Stromal cell of bone marrow (primary cell): Measurements from ENCODE around the gene DDB1.

Source experiments
- DNase-seq: peaks from one replicate; pipeline ENCODE4 v3.0.0-alpha.2; 2012; ENCODE audit warnings: low read depth

The DDB1 gene

DNA sequence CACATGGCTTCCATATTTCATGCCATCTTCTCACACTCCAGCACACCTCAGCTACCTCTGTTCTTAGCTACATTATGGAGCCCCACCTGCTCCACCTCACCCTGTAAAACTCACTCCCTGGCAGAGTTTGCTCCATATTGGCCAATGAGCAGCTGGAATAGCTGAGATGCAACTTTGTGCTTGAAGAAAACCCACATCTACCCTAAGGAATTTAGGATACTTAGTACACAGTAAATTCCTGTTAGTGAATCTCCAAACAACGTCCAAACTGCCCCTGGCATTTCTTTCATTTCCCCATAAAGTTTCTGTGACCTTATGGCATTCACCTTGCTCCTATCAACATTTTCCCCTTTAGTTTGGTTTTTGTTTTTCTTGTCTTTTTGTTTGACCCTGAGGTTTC, 35.6 kb downstream of the DDB1 start:
- no peak for DNase-seq

DNA sequence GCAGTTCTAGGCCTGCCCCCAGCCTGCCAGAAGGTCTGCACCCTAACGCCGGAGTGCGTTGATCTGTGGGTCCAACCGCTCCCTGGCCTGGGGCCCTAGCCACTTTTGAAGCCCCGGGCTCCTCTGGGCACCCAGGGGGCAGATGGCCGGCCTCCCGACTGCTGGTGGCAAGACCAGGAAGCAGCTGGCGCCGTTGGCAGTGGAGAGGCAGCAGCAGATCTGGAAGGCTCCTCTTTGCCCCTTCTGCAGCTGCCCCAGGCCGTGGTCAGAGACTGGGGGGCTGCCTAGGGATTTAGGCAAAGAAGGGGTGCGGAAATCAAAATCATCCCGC, 37.3 kb downstream of the DDB1 start:
- DNase-seq = no peak

- DNase-seq = no peak
Measured at GRCh38 chr11:61294717-61295595, 37.9 kb downstream of the DDB1 start, which contains the start of gene VWCE. Gene VWCE, minus strand, starts transcription at chr11:61295316. Its CDS starts 279 bp downstream, at chr11:61295037.

DNA sequence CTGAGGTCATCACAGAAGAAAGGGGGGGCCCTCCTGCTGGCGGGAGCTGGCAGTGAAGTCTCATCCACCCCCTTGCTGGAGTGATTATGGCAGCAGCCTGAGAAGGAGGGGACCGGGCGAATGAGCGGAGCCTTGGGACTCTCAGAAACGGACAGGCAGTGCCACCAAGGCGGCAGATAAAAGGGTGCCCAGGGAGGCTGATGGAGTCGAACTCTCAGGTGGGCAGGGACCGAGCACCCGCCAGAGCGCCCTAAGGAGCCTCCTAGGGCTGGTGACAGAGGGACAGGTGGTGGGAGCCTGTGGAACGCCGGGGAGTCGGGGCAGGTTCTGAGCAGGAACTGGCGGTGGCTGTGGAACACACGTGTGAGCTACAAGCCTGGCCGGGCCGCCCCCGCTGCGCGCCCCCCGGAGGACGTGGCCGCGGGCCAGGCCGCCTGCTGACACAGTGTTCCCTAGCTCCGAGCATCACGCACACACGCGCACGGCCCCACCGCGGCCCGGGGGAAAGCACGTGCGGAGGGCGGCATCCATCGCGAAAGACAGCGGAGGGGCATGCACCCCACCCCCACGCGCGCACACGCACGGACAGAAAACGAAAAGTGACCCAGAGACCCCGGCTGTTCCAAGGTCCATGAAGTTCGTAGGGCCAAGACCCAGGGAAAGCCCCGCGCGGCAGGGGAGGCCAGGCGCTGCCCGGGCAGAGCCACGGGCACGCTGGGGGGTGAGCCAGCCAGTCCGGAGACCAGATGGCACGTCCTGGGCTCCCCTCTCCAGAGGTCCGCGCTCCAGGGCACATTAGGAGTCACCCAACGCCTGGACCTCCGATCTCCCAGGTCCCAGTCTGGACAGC, 38.8 kb downstream of the DDB1 start:
- peak; percentile 31 for DNase-seq

GRCh38 chr11:61292356-61292755, 40.5 kb downstream of the DDB1 start:
- no peak for DNase-seq

DNA sequence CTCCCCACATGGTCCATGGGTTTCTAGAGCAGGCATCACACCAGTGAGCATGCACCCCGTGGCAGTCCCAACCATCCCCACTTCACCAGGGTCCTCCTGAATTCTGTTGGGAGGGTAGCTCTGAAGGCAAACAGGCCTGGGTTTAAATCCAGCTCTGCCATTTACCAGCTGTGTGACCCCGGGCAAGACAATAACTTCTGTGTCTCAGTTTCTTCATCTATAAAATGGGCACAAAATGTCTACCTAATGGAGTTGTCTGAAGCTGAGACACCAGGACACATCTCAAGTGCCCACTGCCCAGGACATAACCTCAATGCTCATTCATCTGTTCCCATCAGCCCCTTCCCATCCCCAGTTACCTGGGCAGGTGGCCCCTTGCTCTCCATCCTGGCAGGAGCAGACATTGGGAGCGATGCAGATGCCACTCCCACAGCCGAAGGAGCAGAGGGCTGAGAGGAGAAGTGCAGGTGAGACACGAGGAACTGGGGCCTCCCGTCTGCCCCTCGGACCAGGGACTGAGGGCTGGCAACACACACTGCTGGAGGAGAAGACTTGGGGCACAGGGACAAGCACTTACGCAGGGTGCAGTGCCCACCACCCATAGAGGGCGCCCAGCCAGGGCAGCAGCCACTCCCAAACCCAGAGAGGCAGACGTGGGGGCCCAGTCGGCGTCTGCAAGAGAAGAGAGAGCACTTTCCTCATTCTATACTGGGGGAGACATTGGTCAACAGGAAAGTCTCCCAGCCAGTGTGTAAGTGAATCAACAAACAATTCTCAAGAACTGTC, 41.8 kb downstream of the DDB1 start:
- DNase-seq = no peak

DNA sequence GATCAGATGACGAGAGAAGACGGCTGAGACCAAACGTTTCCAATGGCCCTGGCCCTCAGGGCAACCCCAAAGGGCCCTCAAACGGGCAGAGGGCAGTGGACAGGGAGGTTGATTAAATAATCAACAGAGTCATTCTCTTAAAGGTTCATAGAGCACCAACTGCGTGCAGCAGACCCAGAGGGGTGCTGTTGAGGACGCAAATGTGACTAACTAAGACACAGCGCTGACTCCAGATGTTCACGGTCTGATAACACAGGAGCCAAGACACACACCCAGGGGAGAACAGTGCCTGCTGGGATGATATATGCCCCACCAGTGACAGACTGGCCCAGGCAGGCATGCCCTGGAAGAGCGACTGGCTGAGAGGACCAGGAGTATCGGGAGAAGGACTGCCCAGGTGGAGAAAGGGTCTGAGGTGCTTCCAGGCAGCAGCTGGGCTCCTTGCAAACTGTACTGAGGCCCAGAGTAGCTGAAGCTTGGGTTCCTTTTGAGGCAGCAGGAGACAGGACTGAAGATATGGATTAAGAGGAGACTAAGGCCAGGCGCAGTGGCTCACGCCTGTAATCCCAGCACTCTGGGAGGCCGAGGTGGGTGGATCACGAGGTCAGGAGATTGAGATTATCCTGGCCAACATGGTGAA, 45.4 kb downstream of the DDB1 start:
- no peak for DNase-seq

DNA sequence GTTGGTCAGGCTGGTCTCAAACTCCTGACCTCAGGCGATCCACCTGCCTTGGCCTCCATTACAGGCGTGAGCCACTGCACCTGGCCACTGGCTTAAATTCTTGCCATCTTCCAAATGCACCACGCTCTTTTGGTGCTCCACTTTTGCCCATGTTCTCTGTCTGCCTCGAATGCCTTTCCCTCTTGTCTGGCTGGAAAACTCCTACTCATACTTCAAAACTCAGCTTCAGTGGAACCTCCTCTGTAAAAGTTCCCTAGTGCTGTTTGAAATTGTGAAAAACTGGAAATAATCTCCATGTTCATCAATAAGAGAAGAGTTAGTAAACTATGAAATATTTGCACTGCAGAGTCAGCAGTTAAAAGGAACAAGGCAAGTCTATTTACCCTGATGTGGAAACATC, 49.3 kb downstream of the DDB1 start:
- no peak for DNase-seq

GRCh38 chr11:61281581-61282250, 51.2 kb downstream of the DDB1 start:
- no peak for DNase-seq

DNA sequence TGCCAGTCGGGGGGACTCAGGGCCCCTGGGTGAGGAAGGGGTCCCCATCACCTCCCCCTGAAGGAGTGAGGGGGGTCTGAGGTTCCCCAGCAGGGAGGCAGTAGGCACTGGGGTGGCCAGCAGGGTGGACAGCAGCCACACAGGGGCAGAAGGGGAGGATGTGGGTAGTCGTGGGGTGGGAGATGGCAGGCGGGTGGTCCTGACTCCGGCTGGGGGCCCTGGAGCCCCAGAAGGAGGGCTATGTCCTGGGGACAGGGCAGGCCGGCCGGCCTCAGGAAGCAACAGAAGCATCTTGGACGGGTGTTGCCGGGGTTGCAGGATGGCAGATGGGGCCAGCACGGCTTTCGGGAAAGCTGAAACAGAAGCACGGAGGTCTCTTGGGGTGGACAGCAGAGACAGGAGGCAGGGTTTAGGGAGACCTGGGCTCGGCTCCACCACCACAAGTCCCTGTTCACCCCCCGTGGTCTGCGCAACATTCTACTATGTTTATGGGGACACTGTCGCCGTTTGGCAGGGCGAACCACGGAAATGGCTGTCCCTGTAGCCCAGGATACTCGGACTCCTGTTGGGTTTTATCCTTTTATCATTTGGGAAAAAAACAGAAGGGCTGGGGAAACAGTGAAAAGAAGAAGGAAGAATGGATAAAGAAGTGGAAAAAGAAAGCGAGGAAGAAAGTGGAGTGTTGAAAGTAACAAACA, 51.9 kb downstream of the DDB1 start:
- DNase-seq = no peak

- DNase-seq = no peak
Measured at GRCh38 chr11:61279934-61280659, 52.8 kb downstream of the DDB1 start.

DNA sequence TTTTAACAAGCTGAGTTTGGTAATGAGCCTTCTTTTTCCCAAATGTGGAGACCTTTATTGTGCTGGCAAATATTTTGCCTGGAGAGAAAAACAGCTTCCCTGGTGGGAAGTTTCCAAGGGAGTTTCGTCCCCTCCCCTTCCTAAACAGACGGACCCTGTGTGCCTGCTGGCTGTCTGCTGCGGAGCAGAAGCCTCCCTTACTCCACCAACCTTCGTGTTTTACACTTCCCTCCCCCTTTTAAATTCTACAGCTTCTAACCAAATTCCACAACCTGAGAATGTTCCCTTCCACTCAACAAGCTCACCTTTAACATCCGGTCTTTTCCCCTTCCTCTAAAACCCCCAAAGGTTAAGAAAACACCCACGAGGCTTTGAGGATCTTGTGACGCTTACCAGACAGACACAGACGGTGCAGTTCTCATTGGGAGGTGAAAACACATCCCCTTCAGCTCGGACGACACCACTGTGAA, 54.9 kb downstream of the DDB1 start:
- DNase-seq = no peak

DNA sequence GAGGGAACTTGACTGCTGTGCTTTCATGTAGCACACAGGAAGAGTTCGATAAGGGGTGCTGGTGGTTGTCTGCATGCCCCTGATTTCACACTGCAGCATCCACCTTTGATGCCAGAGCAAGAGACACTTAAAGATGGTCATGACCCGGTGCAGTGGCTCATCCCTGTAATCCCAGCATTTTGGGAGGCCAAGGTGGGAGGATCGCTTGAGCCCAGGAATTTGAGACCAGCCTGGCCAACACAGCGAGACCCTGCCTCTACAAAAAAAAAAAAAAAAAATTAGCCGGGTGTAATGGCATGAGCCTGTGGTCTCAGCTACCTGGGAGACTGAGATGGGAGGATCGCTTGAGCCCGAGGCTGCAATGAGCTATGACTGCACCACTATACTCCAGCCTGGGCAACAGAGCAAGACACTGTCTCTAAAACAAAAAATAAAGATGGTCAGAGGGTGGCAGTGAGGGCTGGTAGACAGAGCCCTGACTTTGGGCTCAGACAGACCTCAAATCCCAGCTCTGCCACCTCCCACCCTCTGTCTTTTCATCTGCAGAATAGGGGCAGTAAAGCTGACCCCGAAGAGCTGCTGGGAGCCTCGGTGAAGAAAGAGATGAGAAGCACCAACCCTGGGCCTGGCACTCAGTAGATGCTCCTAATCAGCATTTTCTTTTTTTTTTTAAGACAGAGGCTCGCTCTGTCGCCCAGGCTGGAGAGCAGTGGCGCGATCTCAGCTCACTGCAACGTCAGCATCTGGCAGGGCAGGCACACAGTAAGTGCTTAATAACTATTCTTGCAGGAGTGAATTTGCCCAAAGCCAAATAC, 55.5 kb downstream of the DDB1 start:
- no peak for DNase-seq

DNA sequence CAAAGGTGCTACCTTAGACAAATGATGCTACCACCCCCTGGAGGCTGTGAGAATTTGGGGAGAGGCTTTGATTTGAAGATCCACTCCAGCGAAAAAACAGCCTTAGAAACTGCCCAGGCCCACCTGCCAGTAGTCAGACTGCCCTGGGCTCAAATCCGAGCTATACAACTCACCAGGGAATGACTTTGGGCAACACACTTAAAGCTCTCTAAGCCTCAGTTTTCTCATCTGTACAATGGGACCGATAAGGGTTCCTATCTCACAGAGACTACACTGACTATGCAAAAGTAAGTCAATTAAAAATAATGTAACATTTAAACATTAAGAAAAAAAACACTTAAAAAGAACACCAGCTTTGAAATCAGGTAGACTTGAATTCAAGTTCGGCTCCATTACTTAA, 57.7 kb downstream of the DDB1 start:
- DNase-seq = no peak

GRCh38 chr11:61274084-61274483, 58.8 kb downstream of the DDB1 start:
- DNase-seq = no peak

DNA sequence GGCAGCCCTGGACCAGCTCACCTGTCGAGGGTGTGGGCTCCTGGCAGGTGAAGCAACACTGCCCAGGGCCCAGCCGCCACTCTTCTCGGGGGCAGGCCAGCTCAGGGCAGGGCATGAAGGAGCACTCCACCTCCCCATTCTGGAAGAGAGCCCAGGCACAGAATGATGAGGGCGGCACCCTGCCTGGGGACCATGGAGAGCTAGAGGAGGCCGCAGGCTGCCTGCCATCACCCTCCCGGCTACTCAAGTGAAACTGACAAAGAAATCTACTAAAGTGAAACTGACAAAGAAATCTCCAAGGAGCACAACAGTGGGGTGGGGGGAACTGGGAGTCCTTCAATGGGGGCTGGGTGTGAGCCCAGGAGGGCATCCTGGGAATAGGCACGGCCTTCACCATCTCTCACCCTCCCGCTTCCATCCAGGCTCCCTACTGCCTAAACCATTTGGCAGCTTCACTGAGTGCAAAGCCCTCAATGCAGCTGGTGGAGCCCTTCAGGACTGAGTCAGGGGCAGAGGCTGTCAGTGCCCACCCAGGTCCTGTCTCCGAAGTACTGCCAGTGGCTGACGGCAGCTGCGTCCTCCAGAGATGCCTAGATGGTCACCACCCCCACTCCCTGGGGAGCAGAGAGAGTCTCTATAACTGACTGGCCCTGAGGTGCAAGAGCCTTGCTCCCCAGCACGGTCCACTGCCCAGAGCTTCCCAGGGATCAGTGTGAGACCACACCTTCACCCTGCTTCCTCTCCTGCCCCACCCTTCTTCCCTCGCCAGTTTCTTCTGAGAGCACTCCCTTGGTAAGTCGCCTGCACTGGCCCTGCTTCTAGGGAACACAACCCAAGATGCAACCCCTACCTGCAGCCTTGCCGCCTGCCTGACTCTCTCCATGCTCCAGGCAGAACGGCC, 59.5 kb downstream of the DDB1 start:
- DNase-seq = no peak

DNA sequence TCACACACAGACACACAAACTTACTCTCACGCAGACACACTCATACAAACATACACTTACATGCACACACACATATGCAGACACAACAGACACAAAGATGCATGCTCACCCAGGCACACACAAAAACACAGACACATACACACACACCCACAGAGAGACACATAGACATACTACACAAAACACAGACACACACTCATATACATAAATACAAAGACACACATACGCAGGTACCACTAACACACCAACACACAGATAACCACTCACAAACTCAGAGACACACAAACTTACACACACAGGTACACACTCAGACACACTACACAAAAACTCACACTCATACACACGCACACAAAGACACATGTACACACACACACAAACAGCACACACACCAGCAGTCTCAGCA, 60.2 kb downstream of the DDB1 start:
- DNase-seq = no peak
